Measurements from ENCODE around the gene SCG5. TPM values are rescaled to one million over a fixed set of nuclear protein-coding genes. Genes with fewer than 3 reads are reported as not detected.
A peak's percentile ranks its signal among the peaks of the same experiment; 100 is the strongest.

The SCG5 gene
- total and polyA plus RNA-seq, 4 donors: 0.77 to 4.9 (median 0.96) TPM

DNA sequence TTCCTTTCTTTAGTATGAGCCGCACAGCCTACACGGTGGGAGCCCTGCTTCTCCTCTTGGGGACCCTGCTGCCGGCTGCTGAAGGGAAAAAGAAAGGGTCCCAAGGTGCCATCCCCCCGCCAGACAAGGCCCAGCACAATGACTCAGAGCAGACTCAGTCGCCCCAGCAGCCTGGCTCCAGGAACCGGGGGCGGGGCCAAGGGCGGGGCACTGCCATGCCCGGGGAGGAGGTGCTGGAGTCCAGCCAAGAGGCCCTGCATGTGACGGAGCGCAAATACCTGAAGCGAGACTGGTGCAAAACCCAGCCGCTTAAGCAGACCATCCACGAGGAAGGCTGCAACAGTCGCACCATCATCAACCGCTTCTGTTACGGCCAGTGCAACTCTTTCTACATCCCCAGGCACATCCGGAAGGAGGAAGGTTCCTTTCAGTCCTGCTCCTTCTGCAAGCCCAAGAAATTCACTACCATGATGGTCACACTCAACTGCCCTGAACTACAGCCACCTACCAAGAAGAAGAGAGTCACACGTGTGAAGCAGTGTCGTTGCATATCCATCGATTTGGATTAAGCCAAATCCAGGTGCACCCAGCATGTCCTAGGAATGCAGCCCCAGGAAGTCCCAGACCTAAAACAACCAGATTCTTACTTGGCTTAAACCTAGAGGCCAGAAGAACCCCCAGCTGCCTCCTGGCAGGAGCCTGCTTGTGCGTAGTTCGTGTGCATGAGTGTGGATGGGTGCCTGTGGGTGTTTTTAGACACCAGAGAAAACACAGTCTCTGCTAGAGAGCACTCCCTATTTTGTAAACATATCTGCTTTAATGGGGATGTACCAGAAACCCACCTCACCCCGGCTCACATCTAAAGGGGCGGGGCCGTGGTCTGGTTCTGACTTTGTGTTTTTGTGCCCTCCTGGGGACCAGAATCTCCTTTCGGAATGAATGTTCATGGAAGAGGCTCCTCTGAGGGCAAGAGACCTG is 89.5 kb downstream of the SCG5 start:
- Histone ChIP-seq H3K27ac (ENCODE audit: low read depth in 1 of 2, low read length in 1 of 2) (no peak overlapping the region), H3K9ac (ENCODE audit: insufficient read depth in 1 of 2, low read length in 2 of 2) (no peak overlapping the region)

DNA sequence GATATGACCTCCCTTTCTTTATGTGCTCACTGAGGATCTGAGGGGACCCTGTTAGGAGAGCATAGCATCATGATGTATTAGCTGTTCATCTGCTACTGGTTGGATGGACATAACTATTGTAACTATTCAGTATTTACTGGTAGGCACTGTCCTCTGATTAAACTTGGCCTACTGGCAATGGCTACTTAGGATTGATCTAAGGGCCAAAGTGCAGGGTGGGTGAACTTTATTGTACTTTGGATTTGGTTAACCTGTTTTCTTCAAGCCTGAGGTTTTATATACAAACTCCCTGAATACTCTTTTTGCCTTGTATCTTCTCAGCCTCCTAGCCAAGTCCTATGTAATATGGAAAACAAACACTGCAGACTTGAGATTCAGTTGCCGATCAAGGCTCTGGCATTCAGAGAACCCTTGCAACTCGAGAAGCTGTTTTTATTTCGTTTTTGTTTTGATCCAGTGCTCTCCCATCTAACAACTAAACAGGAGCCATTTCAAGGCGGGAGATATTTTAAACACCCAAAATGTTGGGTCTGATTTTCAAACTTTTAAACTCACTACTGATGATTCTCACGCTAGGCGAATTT is 91.2 kb downstream of the SCG5 start:
- no peaks in the 10 kb centered on the region for H3K36me3 ChIP-seq (ENCODE audit: control insufficient read depth in 4 of 4, insufficient read depth in 4 of 4, low read length in 4 of 4)
- peaks cover 0 to 13% (median 3%) of the 10 kb centered on the region in 3 donors for H3K27me3 ChIP-seq (ENCODE audit: control insufficient read depth in 3 of 3, insufficient read depth in 3 of 3, low read length in 2 of 3)
- no peak for ATAC-seq (ENCODE audit: insufficient read depth, low FRiP score)
- H3K27ac ChIP-seq (ENCODE audit: low read depth in 1 of 2, low read length in 1 of 2): no peak overlapping the region
- WGBS, 2 donors: 84 to 89% methylated on average over 6 of the region's 6 CpGs
- peaks cover 0 to 3% (median 0%) of the 10 kb centered on the region in 5 donors for H3K4me1 ChIP-seq (ENCODE audit: control insufficient read depth in 5 of 5, insufficient read depth in 5 of 5, low read length in 5 of 5)
- no peak for DNase-seq
- H3K9me3 ChIP-seq (ENCODE audit: control insufficient read depth in 4 of 4, insufficient read depth in 3 of 4, low read length in 3 of 4): no peaks in the 10 kb centered on the region
- TF ChIP-seq, protein P1, sequence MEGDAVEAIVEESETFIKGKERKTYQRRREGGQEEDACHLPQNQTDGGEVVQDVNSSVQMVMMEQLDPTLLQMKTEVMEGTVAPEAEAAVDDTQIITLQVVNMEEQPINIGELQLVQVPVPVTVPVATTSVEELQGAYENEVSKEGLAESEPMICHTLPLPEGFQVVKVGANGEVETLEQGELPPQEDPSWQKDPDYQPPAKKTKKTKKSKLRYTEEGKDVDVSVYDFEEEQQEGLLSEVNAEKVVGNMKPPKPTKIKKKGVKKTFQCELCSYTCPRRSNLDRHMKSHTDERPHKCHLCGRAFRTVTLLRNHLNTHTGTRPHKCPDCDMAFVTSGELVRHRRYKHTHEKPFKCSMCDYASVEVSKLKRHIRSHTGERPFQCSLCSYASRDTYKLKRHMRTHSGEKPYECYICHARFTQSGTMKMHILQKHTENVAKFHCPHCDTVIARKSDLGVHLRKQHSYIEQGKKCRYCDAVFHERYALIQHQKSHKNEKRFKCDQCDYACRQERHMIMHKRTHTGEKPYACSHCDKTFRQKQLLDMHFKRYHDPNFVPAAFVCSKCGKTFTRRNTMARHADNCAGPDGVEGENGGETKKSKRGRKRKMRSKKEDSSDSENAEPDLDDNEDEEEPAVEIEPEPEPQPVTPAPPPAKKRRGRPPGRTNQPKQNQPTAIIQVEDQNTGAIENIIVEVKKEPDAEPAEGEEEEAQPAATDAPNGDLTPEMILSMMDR (IDR thresholded peaks at IDR 0.05; ENCODE audit: control extremely low read depth, extremely low read depth): no peak
- H3K4me3 ChIP-seq: no peak overlapping the region
- no peak overlapping the region for H3K9ac ChIP-seq (ENCODE audit: insufficient read depth in 1 of 2, low read length in 2 of 2)

More for the DNA sequence above, 89.5 kb downstream of the SCG5 start:
- Histone ChIP-seq H3K4me3 (no peak overlapping the region), H3K27me3 (ENCODE audit: control insufficient read depth in 3 of 3, insufficient read depth in 3 of 3, low read length in 2 of 3) (peaks cover 0 to 13% (median 3%) of the 10 kb centered on the region in 3 donors), H3K36me3 (ENCODE audit: control insufficient read depth in 4 of 4, insufficient read depth in 4 of 4, low read length in 4 of 4) (no peaks in the 10 kb centered on the region), H3K4me1 (ENCODE audit: control insufficient read depth in 5 of 5, insufficient read depth in 5 of 5, low read length in 5 of 5) (peaks cover 0 to 3% (median 0%) of the 10 kb centered on the region in 5 donors), H3K9me3 (ENCODE audit: control insufficient read depth in 4 of 4, insufficient read depth in 3 of 4, low read length in 3 of 4) (no peaks in the 10 kb centered on the region)
- no peak for ATAC-seq (ENCODE audit: insufficient read depth, low FRiP score)
- WGBS, 2 donors: 53 to 63% methylated on average over 26 to 27 of the region's 27 CpGs
- TF ChIP-seq, protein P1 (IDR thresholded peaks at IDR 0.05; ENCODE audit: control extremely low read depth, extremely low read depth): no peak
- DNase-seq: peak; percentile 25 to 77 (median 63)

DNA sequence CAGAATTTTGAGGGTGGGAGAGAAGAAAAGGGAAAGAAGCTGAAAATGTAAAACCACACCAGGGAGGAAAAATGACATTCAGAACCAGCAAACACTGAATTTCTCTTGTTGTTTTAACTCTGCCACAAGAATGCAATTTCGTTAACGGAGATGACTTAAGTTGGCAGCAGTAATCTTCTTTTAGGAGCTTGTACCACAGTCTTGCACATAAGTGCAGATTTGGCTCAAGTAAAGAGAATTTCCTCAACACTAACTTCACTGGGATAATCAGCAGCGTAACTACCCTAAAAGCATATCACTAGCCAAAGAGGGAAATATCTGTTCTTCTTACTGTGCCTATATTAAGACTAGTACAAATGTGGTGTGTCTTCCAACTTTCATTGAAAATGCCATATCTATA is 91.8 kb downstream of the SCG5 start:
- WGBS, 2 donors: 79 to 92% methylated on average over 3 of the region's 3 CpGs
- DNase-seq (no peak), ATAC-seq (ENCODE audit: insufficient read depth, low FRiP score) (no peak)
- peaks cover 0 to 13% (median 3%) of the 10 kb centered on the region in 3 donors for H3K27me3 ChIP-seq (ENCODE audit: control insufficient read depth in 3 of 3, insufficient read depth in 3 of 3, low read length in 2 of 3)
- H3K9me3 ChIP-seq (ENCODE audit: control insufficient read depth in 4 of 4, insufficient read depth in 3 of 4, low read length in 3 of 4): no peaks in the 10 kb centered on the region
- TF ChIP-seq, protein P1 (IDR thresholded peaks at IDR 0.05; ENCODE audit: control extremely low read depth, extremely low read depth): no peak
- peaks cover 0 to 3% (median 0%) of the 10 kb centered on the region in 5 donors for H3K4me1 ChIP-seq (ENCODE audit: control insufficient read depth in 5 of 5, insufficient read depth in 5 of 5, low read length in 5 of 5)
- no peaks in the 10 kb centered on the region for H3K36me3 ChIP-seq (ENCODE audit: control insufficient read depth in 4 of 4, insufficient read depth in 4 of 4, low read length in 4 of 4)
- no peak overlapping the region for H3K4me3 ChIP-seq
- H3K9ac ChIP-seq (ENCODE audit: insufficient read depth in 1 of 2, low read length in 2 of 2): no peak overlapping the region
- no peak overlapping the region for H3K27ac ChIP-seq (ENCODE audit: low read depth in 1 of 2, low read length in 1 of 2)
